ENCODE measurements around the gene RNF168. TPM values are rescaled to one million over a fixed set of nuclear protein-coding genes. Genes with fewer than 3 reads are reported as not detected.

The RNF168 gene
- total RNA-seq, 2 donors from 2014 or later = 37.3 to 48.4 TPM

DNA sequence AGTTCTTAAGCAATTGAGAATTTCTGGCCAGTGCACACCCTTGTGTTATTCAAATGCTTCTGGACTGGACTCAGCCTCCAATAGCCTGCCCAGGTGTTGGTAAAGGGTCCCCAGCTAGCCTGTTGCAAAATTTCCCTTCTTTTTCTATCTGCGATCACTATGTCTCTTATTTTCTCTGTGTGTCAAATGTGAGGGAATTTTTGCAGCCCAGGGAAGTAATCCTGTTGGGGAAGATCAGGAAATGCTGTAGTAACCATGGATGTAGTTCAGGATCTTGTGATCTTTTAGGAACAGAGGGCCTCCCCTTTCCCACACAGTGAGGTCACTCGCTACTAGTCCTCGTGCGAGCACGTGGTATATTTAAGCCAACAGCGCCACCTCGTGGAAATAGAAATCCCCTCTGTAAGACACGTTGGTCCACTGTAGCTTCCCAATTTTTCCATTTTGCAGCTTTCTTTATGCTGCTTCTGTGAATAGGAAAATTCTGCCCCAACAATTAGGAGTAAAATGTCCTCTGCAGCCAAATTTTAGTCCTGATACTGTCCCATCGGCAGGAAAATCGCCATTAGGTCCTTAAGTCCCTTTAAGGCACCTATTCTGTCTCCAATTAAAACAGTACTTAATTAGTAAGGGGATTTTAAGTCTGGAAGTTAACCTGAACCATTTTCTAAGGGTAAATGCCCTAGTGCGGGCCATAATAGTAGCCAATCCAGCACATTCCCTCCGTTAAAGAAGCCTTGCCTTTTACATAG lies 15.6 kb upstream of the RNF168 start:
- DNase-seq = peak; percentile 90
- TF ChIP-seq, protein P1, sequence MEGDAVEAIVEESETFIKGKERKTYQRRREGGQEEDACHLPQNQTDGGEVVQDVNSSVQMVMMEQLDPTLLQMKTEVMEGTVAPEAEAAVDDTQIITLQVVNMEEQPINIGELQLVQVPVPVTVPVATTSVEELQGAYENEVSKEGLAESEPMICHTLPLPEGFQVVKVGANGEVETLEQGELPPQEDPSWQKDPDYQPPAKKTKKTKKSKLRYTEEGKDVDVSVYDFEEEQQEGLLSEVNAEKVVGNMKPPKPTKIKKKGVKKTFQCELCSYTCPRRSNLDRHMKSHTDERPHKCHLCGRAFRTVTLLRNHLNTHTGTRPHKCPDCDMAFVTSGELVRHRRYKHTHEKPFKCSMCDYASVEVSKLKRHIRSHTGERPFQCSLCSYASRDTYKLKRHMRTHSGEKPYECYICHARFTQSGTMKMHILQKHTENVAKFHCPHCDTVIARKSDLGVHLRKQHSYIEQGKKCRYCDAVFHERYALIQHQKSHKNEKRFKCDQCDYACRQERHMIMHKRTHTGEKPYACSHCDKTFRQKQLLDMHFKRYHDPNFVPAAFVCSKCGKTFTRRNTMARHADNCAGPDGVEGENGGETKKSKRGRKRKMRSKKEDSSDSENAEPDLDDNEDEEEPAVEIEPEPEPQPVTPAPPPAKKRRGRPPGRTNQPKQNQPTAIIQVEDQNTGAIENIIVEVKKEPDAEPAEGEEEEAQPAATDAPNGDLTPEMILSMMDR (conservative IDR thresholded peaks at IDR 0.05) = peak; percentile 73
- Mint-ChIP-seq H3K27me3 (ENCODE audit: insufficient read depth) (peaks cover 2% of the 10 kb centered on the region), H3K4me1 (no peaks in the 10 kb centered on the region), H3K27ac (no peak overlapping the region), H3K4me3 (no peak overlapping the region), H3K9me3 (peaks cover 58% of the 10 kb centered on the region), H3K36me3 (ENCODE audit: low read depth) (peaks cover 4% of the 10 kb centered on the region)
- Histone ChIP-seq H3K4me1 (ENCODE audit: control insufficient read depth, insufficient read depth, low read length) (no peaks in the 10 kb centered on the region), H3K9me3 (ENCODE audit: control insufficient read depth, low read length) (peaks cover 62% of the 10 kb centered on the region), H3K27ac (ENCODE audit: low read depth, low read length) (no peak overlapping the region), H3K27me3 (ENCODE audit: control insufficient read depth, insufficient read depth, low read length, poor library complexity, severe bottlenecking) (no peaks in the 10 kb centered on the region), H3K4me3 (ENCODE audit: low read length) (peak overlapping the region; percentile 19), H3K9ac (ENCODE audit: extremely low read depth, low read length, poor library complexity, severe bottlenecking) (no peak overlapping the region), H3K36me3 (ENCODE audit: control insufficient read depth, insufficient read depth, low read length) (no peaks in the 10 kb centered on the region)
- WGBS, 2 experiments (ENCODE audit: insufficient coverage in 1 of 2, insufficient read length in 1 of 2) = 62 to 63% methylated on average over 8 to 12 of the region's 12 CpGs

DNA sequence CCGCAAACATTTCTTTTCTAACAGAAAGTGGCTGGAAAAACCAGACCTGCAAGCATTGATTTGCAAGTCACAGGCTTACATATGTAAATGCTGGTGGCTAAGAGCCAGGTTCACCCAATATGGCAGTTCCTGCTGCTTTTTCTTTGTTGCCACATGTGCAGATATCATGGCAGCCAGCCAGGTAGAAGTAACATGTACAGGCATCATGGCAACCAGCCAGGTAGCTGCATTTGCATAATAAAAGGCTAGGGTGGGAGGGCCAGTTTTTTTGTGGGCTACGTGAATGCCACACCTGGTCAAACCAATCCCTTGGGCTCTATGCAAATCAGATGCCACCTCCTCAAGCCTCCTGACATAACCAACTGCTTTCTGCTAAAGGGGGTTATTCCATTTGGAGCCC lies 14.4 kb upstream of the RNF168 start:
- TF ChIP-seq, protein P1 (conservative IDR thresholded peaks at IDR 0.05) = no peak
- peaks cover 58% of the 10 kb centered on the region for H3K9me3 Mint-ChIP-seq

DNA sequence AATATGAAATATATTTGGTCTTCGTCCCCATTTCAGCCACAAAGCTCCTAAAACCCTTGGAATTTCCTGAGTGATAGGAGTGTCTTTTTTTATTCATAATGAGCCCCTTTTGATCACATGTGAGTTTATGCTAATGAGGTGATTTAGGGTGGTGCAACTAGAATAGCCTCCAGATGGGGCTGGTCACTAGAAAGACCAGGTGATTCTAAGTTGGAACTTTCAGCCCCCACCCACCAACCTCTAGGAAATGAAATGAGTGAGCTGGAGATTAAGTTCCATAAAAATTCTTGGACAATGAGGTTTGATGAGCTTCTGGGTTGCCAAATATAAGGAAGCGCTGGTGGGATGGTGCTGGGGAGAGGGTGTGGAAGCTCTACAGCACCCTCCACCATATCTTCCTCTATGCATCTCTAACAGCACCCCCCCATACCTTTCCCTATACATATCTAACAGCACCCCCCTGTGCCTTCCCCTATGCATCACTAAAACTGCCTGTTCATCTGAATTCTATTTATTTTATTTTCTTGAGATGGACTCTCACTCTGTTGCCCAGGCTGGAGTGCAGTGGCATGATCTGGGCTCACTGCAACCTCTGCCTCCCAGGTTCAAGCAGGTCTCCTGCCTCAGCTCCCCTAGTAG lies 13.7 kb upstream of the RNF168 start:
- H3K27me3 Mint-ChIP-seq (ENCODE audit: insufficient read depth) = peaks cover 2% of the 10 kb centered on the region
- no peaks in the 10 kb centered on the region for H3K36me3 ChIP-seq (ENCODE audit: control insufficient read depth, insufficient read depth, low read length)
- peaks cover 58% of the 10 kb centered on the region for H3K9me3 Mint-ChIP-seq
- DNase-seq = no peak
- no peak overlapping the region for H3K9ac ChIP-seq (ENCODE audit: extremely low read depth, low read length, poor library complexity, severe bottlenecking)
- no peaks in the 10 kb centered on the region for H3K4me1 Mint-ChIP-seq
- H3K27me3 ChIP-seq (ENCODE audit: control insufficient read depth, insufficient read depth, low read length, poor library complexity, severe bottlenecking) = no peaks in the 10 kb centered on the region
- WGBS, 2 experiments (ENCODE audit: insufficient coverage in 1 of 2, insufficient read length in 1 of 2) = 85% methylated on average over 1 of the region's 2 CpGs; no CpG with 5 or more reads in 1 of the 2 experiments
- no peak overlapping the region for H3K27ac ChIP-seq (ENCODE audit: low read depth, low read length)
- no peak overlapping the region for H3K4me3 Mint-ChIP-seq
- TF ChIP-seq, protein P1 (conservative IDR thresholded peaks at IDR 0.05) = peak; percentile 15
- peaks cover 62% of the 10 kb centered on the region for H3K9me3 ChIP-seq (ENCODE audit: control insufficient read depth, low read length)
- H3K4me1 ChIP-seq (ENCODE audit: control insufficient read depth, insufficient read depth, low read length) = no peaks in the 10 kb centered on the region
- no peak overlapping the region for H3K4me3 ChIP-seq (ENCODE audit: low read length)
- no peak overlapping the region for H3K27ac Mint-ChIP-seq
- H3K36me3 Mint-ChIP-seq (ENCODE audit: low read depth) = peaks cover 4% of the 10 kb centered on the region

More for the DNA sequence above, 14.4 kb upstream of the RNF168 start:
- 85 to 97% methylated on average over 2 of the region's 2 CpGs for WGBS, 2 experiments (ENCODE audit: insufficient coverage in 1 of 2, insufficient read length in 1 of 2)
- Mint-ChIP-seq H3K27ac (no peak overlapping the region), H3K27me3 (ENCODE audit: insufficient read depth) (peaks cover 2% of the 10 kb centered on the region), H3K4me3 (no peak overlapping the region), H3K4me1 (no peaks in the 10 kb centered on the region), H3K36me3 (ENCODE audit: low read depth) (peaks cover 4% of the 10 kb centered on the region)
- Histone ChIP-seq H3K9ac (ENCODE audit: extremely low read depth, low read length, poor library complexity, severe bottlenecking) (no peak overlapping the region), H3K4me1 (ENCODE audit: control insufficient read depth, insufficient read depth, low read length) (no peaks in the 10 kb centered on the region), H3K36me3 (ENCODE audit: control insufficient read depth, insufficient read depth, low read length) (no peaks in the 10 kb centered on the region), H3K4me3 (ENCODE audit: low read length) (no peak overlapping the region), H3K9me3 (ENCODE audit: control insufficient read depth, low read length) (peaks cover 62% of the 10 kb centered on the region), H3K27ac (ENCODE audit: low read depth, low read length) (no peak overlapping the region), H3K27me3 (ENCODE audit: control insufficient read depth, insufficient read depth, low read length, poor library complexity, severe bottlenecking) (no peaks in the 10 kb centered on the region)
- DNase-seq = no peak
